B cell (primary cell): ENCODE measurements around the gene RNASE4. TPM values are rescaled to one million over a fixed set of nuclear protein-coding genes. Genes with fewer than 3 reads are reported as not detected.

ENCODE experiments used
- ATAC-seq: fragments of 200-7000 bp; cut with Tn5 transposase; one replicate; pipeline ENCODE4 v1.10.0; 2021; ENCODE audit warnings: low read depth, mild to moderate bottlenecking, moderate number of reproducible peaks, moderate library complexity
- CTCF ChIA-PET: fragments of 350-600 bp; sonication (Branson Sonifier 250); formaldehyde crosslinking; loops from one replicate; lab custom pipeline; 2021; ENCODE audit warnings: antibody characterized with exemption, inconsistent platforms; lab: Charles Lee
- POLR2A ChIA-PET: fragments of 350-600 bp; sonication (Branson Sonifier 250); formaldehyde crosslinking; loops from one replicate; lab custom pipeline; 2021; ENCODE audit warnings: antibody characterized with exemption; lab: Charles Lee
- DNase-seq: peaks from one replicate; pipeline ENCODE4 v3.0.0; 2013
- H2AFZ ChIP-seq: 2 replicates; pipeline ENCODE4 v1.6.1; 2012; ENCODE audit warnings: mild to moderate bottlenecking, low read depth, low read length; ENCODE audit not compliant: insufficient read depth, poor library complexity, severe bottlenecking
- H3K27ac ChIP-seq, 2 donors: 1 replicate in 1 of 2; 2 replicates in 1 of 2; pipeline ENCODE4 v1.5.1; 2012 to 2013; ENCODE audit warnings: low read length in 2 of 2, mild to moderate bottlenecking in 2 of 2, moderate library complexity in 1 of 2
- H3K27me3 ChIP-seq, 4 experiments: fragments of 200-600 bp in 1 of 4; sonication (generic) in 1 of 4; replicated peaks in 1 of 4; 1 replicate in 2 of 4; 2 replicates in 2 of 4; pipeline versions ENCODE4 v1.6.1 to v1.7.0; 2013 to 2016; ENCODE audit warnings: low read length in 3 of 4, mild to moderate bottlenecking in 2 of 4, mixed read lengths in 1 of 4, moderate library complexity in 1 of 4; ENCODE audit not compliant: insufficient read depth in 4 of 4, control insufficient read depth in 3 of 4; ENCODE audit errors: control extremely low read depth in 1 of 4
- H3K36me3 ChIP-seq, 2 experiments: replicated peaks in 1 of 2; 1 replicate in 1 of 2; 2 replicates in 1 of 2; pipeline versions ENCODE4 v1.6.1 to v1.7.1; 2013; ENCODE audit warnings: low read length in 1 of 2; ENCODE audit not compliant: insufficient read depth in 2 of 2, control insufficient read depth in 1 of 2; ENCODE audit errors: control extremely low read depth in 1 of 2, extremely low read depth in 1 of 2
- H3K4me1 ChIP-seq, 2 donors: fragments of 200-600 bp in 1 of 2; sonication (generic) in 1 of 2; 1 replicate in 1 of 2; 2 replicates in 1 of 2; pipeline versions ENCODE4 v1.5.1 to v1.6.1; 2013 to 2017; ENCODE audit warnings: low read length in 2 of 2; ENCODE audit not compliant: control insufficient read depth in 2 of 2, insufficient read depth in 2 of 2
- H3K4me2 ChIP-seq: replicated peaks from 2 replicates; pipeline ENCODE3; 2012; ENCODE audit warnings: mild to moderate bottlenecking, low read depth, low read length; ENCODE audit not compliant: poor library complexity, severe bottlenecking
- H3K4me3 ChIP-seq, 5 experiments: fragments of 200-600 bp in 1 of 5; sonication (generic) in 1 of 5; 1 replicate in 3 of 5; 2 replicates in 2 of 5; pipeline versions ENCODE4 v1.5.1 to v1.7.0; 2011 to 2016; ENCODE audit warnings: low read length in 4 of 5, mild to moderate bottlenecking in 4 of 5, low read depth in 2 of 5, control low read depth in 1 of 5, moderate library complexity in 1 of 5; ENCODE audit not compliant: insufficient read depth in 1 of 5; ENCODE audit errors: control extremely low read depth in 1 of 5, extremely low read depth in 1 of 5
- H3K79me2 ChIP-seq: fragments of 200-600 bp; sonication (generic); one replicate; pipeline ENCODE4 v1.6.0; 2016; ENCODE audit warnings: low read length; ENCODE audit not compliant: control insufficient read depth, insufficient read depth
- H3K9ac ChIP-seq: fragments of 200-600 bp; sonication (generic); 2 replicates; pipeline ENCODE4 v1.6.1; 2017; ENCODE audit warnings: mild to moderate bottlenecking, low read length, moderate library complexity
- H3K9me3 ChIP-seq, 3 donors: one replicate each; pipeline versions ENCODE4 v1.6.1 to v1.7.1; 2013; ENCODE audit warnings: low read length in 2 of 3; ENCODE audit not compliant: control insufficient read depth in 2 of 3, insufficient read depth in 1 of 3; ENCODE audit errors: control extremely low read depth in 1 of 3
- H4K20me1 ChIP-seq: 2 replicates; pipeline ENCODE4 v1.6.0; 2012; ENCODE audit warnings: mild to moderate bottlenecking, low read length; ENCODE audit not compliant: insufficient read depth, control insufficient read depth, poor library complexity, severe bottlenecking
- H3K27ac Mint-ChIP-seq: one replicate; pipeline ENCODE4 v1.8.0; 2021; ENCODE audit warnings: mixed read lengths
- H3K27me3 Mint-ChIP-seq: one replicate; pipeline ENCODE4 v1.8.0; 2021; ENCODE audit warnings: mixed read lengths
- H3K4me1 Mint-ChIP-seq: one replicate; pipeline ENCODE4 v1.8.0; 2021; ENCODE audit warnings: mixed read lengths
- H3K4me3 Mint-ChIP-seq: one replicate; pipeline ENCODE4 v1.8.0; 2021; ENCODE audit warnings: mixed read lengths
- H3K9me3 Mint-ChIP-seq: one replicate; pipeline ENCODE4 v1.8.0; 2022; ENCODE audit warnings: mixed read lengths; ENCODE audit not compliant: insufficient read depth
- EZH2 ChIP-seq: IDR thresholded peaks from 2 replicates; pipeline ENCODE4 v1.6.1; 2012; ENCODE audit warnings: borderline replicate concordance, low read depth, mild to moderate bottlenecking, moderate library complexity, low read length; ENCODE audit not compliant: insufficient read depth, poor library complexity, severe bottlenecking
- WGBS: methylation state at CpG from one replicate; pipeline ENCODE4 v1.1.5; 2013; ENCODE audit warnings: missing lambda C conversion rate; ENCODE audit not compliant: insufficient coverage; 5-methylcytosine and 5-hydroxymethylcytosine counted together
- intact Hi-C: fragments of 100-400 bp; cut with micrococcal nuclease; formaldehyde crosslinking; loops from one replicate; pipeline ENCODE4 v1.10.0; 2022
- polyA plus RNA-seq: library from polyadenylated mRNA; depleted of rRNA; stranded (reverse); fragments of >200 nt; gene quantifications from 2 replicates; pipeline ENCODE4 v1.2.3, GENCODE V29; 2012
- total RNA-seq, 2 donors: library from RNA; stranded (reverse); fragments of 120-200 nt in 1 of 2; gene quantifications; 1 replicate in 1 of 2; 2 replicates in 1 of 2; pipeline versions ENCODE4 v1.2.3 to v1.2.4, GENCODE V29; 2013 to 2022
- TF ChIP-seq, protein P1 (sequence below): fragments of 200-600 bp; IDR thresholded peaks from one replicate; pipeline ENCODE4 v1.8.0; 2022; ENCODE audit warnings: antibody characterized with exemption, mild to moderate bottlenecking

RNASE4 gene
- total and polyA plus RNA-seq, 2 donors (not counting 1 experiment from before 2014, with no cell fraction given): 1.8 TPM

- H3K27ac ChIP-seq: peak overlapping the region; percentile 33 to 49
- H3K4me3 ChIP-seq: no peak overlapping the region
- H3K9me3 ChIP-seq: peaks cover 0 to 12% (median 0%) of the 10 kb centered on the region in 3 donors
- ATAC-seq (no peak), DNase-seq (no peak)
- H3K4me2 ChIP-seq: peak overlapping the region; percentile 47
- peaks cover 22 to 60% of the 10 kb centered on the region in 2 donors for H3K4me1 ChIP-seq
- H3K79me2 ChIP-seq: no peaks in the 10 kb centered on the region
- TF ChIP-seq EZH2: no peak
- TF ChIP-seq, protein P1, sequence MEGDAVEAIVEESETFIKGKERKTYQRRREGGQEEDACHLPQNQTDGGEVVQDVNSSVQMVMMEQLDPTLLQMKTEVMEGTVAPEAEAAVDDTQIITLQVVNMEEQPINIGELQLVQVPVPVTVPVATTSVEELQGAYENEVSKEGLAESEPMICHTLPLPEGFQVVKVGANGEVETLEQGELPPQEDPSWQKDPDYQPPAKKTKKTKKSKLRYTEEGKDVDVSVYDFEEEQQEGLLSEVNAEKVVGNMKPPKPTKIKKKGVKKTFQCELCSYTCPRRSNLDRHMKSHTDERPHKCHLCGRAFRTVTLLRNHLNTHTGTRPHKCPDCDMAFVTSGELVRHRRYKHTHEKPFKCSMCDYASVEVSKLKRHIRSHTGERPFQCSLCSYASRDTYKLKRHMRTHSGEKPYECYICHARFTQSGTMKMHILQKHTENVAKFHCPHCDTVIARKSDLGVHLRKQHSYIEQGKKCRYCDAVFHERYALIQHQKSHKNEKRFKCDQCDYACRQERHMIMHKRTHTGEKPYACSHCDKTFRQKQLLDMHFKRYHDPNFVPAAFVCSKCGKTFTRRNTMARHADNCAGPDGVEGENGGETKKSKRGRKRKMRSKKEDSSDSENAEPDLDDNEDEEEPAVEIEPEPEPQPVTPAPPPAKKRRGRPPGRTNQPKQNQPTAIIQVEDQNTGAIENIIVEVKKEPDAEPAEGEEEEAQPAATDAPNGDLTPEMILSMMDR: no peak
- no peak overlapping the region for H3K9ac ChIP-seq
- Mint-ChIP-seq H3K27me3 (peaks cover 16% of the 10 kb centered on the region), H3K27ac (peak overlapping the region; percentile 84), H3K9me3 (peaks cover 3% of the 10 kb centered on the region), H3K4me1 (peaks cover 64% of the 10 kb centered on the region), H3K4me3 (peak overlapping the region; percentile 44)
- H3K27me3 ChIP-seq: peaks cover 0 to 3% (median 0%) of the 10 kb centered on the region in 4 experiments
- no peaks in the 10 kb centered on the region for H4K20me1 ChIP-seq
- intact Hi-C loops: no loop called here
- ChIA-PET CTCF (interaction anchor here (0.9 to 1.2 kb wide), 3 partner anchors 11 to 14 kb away, joined by 3 to 4 read pairs (median 3); no protein-coding TSS in a partner anchor), POLR2A (no interaction called here)
- H3K36me3 ChIP-seq: no peaks in the 10 kb centered on the region
- peak overlapping the region; percentile 43 for H2AFZ ChIP-seq
- WGBS: 0% methylated on average over 2 of the region's 4 CpGs
These were observed 35.4 kb downstream of the RNASE4 start for GRCh38 chr14:20719777-20720176.

DNA sequence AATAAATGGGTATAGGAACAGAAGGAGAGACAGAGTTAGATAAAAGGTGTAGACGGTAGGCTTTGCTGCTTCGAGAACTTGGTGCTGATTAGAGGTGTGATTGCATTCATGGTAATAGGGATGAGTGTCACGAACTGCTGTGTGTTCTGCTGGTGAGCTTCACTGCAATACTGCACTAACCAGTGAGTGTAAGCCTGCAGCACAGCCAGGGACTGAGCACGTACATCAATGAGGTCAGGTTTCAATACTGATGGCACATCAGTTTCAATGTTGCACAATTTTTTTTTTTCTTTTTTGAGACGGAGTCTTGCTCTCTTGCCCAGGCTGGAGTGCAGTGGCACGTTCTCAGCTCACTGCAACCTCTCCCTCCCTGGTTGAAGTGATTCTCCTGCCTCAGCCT, 36.4 kb downstream of the RNASE4 start:
- Histone ChIP-seq H3K4me2 (no peak overlapping the region), H3K9me3 (peaks cover 0 to 15% (median 0%) of the 10 kb centered on the region in 3 donors), H3K4me1 (peaks cover 19 to 60% of the 10 kb centered on the region in 2 donors), H2AFZ (no peak overlapping the region), H3K79me2 (no peaks in the 10 kb centered on the region), H4K20me1 (no peaks in the 10 kb centered on the region), H3K36me3 (no peaks in the 10 kb centered on the region), H3K27ac (no peak overlapping the region), H3K27me3 (peaks cover 0 to 3% (median 0%) of the 10 kb centered on the region in 4 experiments), H3K9ac (no peak overlapping the region), H3K4me3 (no peak overlapping the region)
- ChIA-PET CTCF (interaction anchor here (0.6 to 1.2 kb wide), 2 partner anchors 53 to 294 kb away, joined by 3 read pairs; no protein-coding TSS in a partner anchor), POLR2A (no interaction called here)
- TF ChIP-seq EZH2: no peak
- TF ChIP-seq, protein P1: no peak
- no peaks in the 10 kb centered on the region for H3K9me3 Mint-ChIP-seq
- intact Hi-C loops: no loop called here
- H3K4me3 Mint-ChIP-seq: no peak overlapping the region
- ATAC-seq: no peak
- DNase-seq: no peak
- H3K27ac Mint-ChIP-seq: no peak overlapping the region
- peaks cover 63% of the 10 kb centered on the region for H3K4me1 Mint-ChIP-seq
- WGBS: 84% methylated on average over 6 of the region's 6 CpGs
- peaks cover 16% of the 10 kb centered on the region for H3K27me3 Mint-ChIP-seq
